Posterior cingulate gyrus (tissue), 11 donors: ENCODE results near the gene GPER1.
"Not testable (repeated sequence)": the region's sequence is repeated elsewhere in the genome, so short reads cannot be mapped to it uniquely, and the experiment has no call there.

Source experiments
- DNase-seq, 10 donors: peaks; one replicate each; pipeline versions ENCODE4 v3.0.0 to v3.0.0-alpha.2; 2020 to 2021; ENCODE audit warnings: mixed read lengths in 3 of 10
- intact Hi-C: fragments of 100-400 bp; cut with DNase I; formaldehyde crosslinking; loops from one replicate; pipeline ENCODE4 v1.15.1; 2023

The GPER1 gene

GRCh38 chr7:1087952-1088920 lies at the start of gene GPER1:
GPER1 (plus strand) TSS chr7:1088113; CDS start chr7:1091729, 3,616 bp downstream.
- intact Hi-C loops: loop anchor here (5.0 kb wide), 1 partner anchor 34 kb away; no protein-coding TSS in a partner anchor
- peak in 1 of 10 donors; percentile 90 for DNase-seq

DNA sequence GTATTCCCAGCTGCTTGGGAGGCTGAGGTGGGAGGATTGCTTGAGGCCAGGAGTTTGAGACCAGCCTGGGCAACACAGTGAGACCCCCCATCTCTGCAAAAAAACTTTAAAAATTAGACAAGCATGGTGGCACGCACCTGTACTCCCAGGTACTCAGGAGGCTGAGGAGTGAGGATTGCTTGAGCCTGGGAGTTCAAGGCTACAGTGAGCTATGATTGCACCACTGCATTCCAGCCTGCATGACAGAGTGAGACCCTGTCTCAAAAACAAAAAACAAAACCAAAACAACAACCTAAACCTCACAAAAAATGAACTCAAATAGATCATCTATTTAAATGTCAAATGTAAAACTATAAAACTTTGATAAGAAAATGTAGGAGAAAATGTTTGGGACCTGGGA lies 47.7 kb upstream of the GPER1 start:
- intact Hi-C loops, DNase-seq: not testable (repeated sequence)

DNA sequence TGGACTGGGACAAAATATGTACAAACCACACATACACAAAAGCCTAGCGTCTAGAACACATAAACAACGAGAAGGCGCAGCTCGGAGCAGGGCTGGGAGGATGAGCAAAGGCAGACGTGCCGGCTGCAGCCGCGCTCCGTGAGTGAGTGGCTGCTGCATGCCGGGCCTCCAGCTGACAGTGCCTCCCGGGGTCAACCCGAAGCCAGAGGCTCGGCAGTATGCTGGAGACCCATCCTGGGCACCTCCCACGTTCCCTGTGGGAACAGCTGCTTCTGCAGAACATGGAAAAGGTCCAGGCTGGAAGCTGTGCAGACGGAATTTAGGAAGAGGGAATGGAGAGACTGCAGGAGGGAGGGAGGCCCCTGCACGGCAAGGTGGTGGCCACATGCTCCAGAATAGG lies 47.1 kb upstream of the GPER1 start:
- peak in 8 of 10 donors; percentile 48 to 95 (median 64) for DNase-seq

DNA sequence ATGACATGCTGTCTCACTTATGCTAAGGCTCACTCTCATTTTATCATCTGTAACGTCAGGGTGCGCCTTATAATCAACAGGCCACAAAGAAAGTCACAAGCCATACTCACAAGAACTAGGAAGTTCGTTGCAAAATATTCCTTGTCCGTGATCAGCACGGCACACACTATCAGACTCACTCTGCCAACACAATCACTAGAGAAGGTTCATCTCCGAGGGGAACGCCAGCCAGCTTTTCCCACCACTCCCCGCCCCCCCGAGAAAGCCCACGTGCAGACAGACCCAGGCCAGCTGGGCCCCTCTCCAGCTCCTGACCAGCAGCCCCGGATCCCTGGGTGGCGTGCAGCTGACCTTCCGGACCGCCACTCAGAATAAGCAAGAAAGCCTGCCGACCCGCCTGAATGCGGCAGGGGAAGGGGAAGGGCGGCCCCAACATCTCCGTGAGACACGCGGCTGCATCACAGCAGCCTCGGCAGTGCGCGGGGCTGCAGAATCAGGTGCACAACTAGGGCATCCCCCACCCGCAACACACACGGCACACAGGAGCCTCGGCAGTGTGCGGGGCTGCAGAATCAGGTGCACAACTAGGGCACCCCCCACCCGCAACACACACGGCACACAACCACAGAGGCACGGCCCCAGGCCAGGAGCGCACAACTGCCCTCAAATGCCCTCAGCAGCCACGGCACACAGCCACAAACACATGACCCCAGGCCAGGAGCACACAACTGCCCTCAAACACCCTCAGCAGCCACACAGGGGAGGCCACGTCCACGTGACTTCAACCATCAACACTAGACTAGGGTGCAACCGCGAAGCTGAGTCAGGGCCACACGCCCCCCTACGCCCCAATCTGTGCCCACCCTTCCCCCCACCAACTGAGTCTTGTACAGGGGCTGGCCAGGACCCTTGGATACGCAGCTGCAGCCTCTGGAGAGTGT lies 46.1 kb upstream of the GPER1 start:
- DNase-seq: peak in 1 of 10 donors; percentile 84

More for the DNA sequence above, 47.1 kb upstream of the GPER1 start:
- intact Hi-C loops: no loop called here

DNA sequence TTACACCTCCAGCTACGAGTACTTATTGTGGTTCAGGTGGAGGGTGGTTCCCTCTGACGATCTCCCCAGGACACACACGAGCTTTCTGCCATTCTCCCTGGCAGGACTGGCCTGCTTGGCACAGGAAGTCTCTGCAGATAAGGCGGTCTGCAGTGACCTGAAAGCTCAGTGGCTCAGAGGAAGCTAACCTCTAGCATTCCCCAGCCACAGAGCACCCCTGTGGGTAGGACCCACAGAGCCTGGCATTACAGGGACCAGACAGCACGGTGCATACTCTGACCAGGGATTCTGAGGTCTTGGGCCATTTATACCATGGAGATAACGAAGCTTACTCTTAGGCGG lies 45.5 kb upstream of the GPER1 start:
- DNase-seq: peak in 1 of 10 donors; percentile 47
- intact Hi-C loops: no loop called here

More for the DNA sequence above, 46.1 kb upstream of the GPER1 start:
- intact Hi-C loops: no loop called here

DNA sequence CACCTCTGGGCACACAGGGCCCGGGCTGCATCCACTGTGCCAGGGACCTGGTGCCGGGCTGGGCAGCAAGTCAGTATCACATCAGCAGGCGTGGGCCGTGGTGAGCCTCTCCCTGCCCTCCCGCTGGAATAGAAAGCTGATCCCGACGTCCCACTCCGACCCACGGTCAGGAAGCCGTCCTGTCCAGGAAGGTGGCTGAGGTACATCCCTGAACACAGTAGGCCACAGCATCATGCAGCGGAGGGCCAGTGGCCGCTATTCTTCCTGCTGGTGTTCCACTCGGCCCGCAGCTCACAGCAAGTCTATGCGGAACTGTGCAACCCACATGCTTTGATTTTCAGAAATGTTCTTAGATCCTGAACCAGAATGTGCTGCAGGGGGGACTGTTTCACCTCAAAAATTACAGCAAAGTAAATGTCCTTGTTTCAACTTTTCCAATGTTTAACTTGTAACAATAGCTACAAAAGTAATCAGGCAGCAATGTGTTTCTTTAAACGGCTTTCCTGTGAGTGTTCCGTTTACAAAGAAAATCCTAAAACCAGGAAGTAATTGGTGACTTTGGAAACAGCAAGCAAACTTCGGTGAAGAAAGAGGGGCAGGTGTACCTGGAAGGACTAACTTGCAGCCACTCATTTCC lies 44.2 kb upstream of the GPER1 start:
- DNase-seq: peak in 1 of 10 donors; percentile 84
- intact Hi-C loops: no loop called here

DNA sequence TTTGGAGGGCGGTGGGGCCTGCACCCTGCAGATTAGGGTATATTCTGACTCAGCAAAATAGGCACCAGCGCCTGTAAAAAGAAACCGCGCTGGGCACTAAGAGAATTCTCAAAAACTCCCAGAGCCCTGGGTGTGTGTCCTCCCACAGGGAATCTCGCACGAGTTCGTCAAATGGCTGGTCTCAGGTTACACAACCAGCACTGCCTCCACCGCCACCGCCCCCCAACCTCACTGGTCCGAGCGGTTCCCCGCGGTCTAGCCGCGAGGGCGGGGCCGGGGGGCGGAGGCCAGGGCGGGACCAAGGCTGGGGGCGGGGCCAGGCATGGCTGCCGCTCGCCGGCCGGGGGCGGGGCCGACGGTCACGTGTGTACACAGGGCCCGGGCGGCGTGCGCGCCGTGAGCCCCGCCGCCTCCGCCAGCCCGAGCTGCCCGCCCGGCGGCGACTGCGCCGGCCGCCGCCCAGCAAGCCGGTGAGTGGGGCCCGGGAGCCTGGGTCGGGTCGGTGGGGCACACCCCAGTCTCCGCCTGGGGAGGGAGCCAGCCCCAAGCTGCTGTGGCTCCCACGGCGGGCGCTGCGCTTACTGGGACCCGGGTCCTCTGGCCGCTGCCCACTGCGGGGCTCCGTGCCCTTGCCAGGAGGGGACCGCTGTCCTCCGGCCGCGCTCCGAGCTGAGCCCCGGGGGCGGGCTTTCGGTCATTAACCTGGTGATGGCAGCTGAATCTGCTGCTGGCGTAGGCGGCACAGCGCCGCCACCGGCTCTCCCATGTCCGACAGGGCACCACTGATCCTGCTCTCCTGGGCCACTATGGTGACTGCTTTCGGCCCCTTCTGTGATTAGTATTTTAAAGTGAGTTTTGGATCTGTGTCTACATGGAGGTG lies 43.5 kb upstream of the GPER1 start, which contains the start of gene GPR146:
Gene GPR146 (plus strand): TSS at position 358 of the 880 bp plus-strand sequence. CDS start 12,970 bp downstream, outside the sequence.
- peak; percentile 85 to 99 (median 94) for DNase-seq
- intact Hi-C loops: no loop called here

DNA sequence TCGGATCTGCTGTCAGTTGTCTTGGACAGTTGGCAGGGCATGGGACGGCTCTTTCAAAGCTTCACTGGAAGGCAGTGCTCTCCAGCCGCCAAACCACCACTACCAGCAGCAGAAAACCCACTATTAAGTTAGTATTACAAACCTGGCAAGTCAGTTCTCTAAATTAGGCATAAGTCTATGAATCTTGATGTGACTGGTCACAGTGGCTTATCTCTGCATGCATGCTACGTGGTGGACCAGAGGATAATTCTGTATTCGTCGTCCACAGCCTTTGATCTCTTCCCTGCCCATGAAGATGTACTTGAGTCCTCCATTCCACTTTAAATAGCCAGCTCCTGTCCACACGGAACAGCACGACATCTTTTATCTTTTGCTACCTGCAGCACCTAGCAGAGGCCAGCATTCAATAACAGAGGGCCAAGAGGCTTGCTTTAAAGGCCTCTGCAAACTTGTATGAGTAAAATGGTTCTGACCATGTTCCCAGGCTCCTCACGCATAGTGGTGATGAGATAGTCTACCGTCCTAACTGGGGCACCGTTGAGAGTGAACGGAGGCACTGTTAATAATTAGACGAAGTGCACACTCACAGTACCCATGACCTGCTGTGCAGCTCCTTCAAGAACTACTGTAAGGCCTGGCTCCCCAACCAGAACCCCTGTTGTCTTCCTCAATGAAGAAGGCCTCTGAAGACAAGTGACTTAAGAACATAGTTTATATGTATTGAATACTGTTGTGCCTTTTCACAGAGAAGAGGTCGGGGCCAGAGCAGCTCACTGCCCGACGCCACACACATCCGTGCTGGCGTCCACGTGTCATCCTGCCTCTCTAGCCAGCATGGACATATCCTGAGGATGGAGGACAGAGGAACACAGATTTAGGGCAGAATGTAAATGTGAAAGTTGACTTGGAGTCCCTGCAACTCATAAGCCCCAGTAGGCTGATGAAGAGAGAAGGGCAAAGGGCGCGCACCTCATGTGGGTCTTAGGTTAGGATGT lies 42.5 kb upstream of the GPER1 start:
- DNase-seq: peak in 1 of 10 donors; percentile 24
- intact Hi-C loops: no loop called here

DNA sequence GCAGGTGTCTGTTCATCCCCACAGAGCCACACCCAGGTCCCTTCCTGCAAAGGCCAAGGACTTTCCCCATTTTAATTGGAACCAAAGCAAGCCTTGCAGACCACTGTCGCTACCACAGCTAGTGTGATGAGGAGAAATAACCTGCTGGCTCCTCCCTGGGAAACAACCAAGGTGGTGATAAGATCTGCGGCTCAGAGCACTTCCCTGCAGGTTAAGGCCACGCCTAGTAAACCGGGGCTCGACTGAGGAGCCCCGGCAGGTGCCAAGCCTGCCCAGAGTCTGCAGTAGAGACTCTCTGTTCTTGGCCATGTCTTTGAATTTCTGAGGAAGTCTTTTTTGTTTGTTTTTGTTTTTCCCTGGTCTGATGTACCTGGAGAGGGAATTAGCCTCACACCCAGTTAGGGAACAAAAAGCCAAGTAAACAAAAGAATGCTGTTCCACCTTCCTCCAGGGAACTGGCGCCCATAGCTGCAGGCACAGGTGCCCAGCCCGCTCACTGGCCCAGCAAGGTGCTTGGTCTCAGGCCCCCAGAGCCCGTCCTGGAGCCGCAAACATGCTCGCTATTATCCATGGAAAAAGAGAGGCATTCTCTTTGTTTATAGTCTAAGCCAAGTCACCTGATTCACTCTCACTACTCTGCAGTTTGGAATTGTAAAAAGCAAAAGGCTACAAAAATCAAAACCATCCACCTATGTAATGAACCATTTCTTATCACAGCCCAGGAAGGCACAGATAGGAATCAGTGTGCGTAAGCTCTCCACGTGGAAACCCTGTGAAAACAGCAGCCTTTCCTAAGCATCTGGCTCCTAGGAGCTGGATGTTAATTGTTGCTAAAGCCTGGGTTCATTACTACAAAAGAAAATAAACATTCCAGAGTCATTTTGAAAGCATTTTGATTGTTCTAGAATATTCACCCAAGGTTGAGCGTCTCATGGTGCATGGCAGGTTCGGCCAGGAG lies 40.9 kb upstream of the GPER1 start:
- intact Hi-C loops: no loop called here
- DNase-seq: peak in 1 of 10 donors; percentile 65

- DNase-seq: peak in 1 of 10 donors; percentile 73
- intact Hi-C loops: no loop called here
Measured at GRCh38 chr7:1049006-1049741, 38.7 kb upstream of the GPER1 start.

- intact Hi-C loops: no loop called here
- peak in 1 of 10 donors; percentile 66 for DNase-seq
Measured at GRCh38 chr7:1049801-1050200, 38.1 kb upstream of the GPER1 start.

DNA sequence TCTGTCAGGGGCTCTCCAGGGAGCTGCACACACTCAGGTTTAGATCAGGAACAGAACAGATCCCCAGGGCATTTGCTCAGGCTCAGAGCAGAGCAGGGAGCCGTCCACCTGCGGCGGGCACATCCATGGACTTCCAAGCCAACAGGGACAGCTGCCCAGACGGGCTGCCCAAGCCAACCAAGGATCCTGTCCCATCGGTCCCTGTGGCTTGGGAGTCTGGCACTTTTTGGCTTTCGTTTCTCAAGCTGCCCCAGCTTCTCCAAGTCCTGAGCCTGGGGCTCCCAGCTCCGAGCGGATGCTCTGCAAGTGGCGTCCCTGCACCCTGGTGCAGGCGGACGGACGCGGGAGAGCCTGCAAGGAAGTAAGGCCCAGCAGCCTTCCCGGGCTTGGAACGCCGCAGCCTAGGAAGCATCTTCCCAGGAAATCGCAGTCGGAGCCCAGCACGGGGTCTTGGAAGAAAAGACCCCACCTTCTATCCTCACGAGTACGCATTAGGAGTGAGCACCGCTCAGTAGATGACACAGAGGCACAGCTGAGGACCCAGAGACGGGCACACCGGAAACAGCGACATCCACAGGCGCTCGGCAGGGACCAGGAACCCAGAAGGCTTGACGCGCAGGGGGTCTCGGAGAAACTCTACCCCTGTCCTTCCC lies 37.5 kb upstream of the GPER1 start:
- intact Hi-C loops: no loop called here
- peak in 1 of 10 donors; percentile 80 for DNase-seq

GRCh38 chr7:1050956-1051690 lies 36.8 kb upstream of the GPER1 start:
- intact Hi-C loops: no loop called here
- peak in 1 of 10 donors; percentile 77 for DNase-seq

- intact Hi-C loops: no loop called here
- peak in 1 of 10 donors; percentile 86 for DNase-seq
Measured at GRCh38 chr7:1052031-1052818, 35.7 kb upstream of the GPER1 start.
